OCI-LY7 (cell line): ENCODE results near the gene IGSF9. TPM values are rescaled to one million over a fixed set of nuclear protein-coding genes. Genes with fewer than 3 reads are reported as not detected.

Source experiments
- BruUV-seq: library from RNA; stranded (reverse); fragments of 400-500 nt; replicated peaks from 2 replicates; lab custom pipeline; 2021; lab: Mats Ljungman, UMichigan
- CTCF ChIA-PET: fragments of 300-600 bp; sonication (Branson Sonifier 250); formaldehyde crosslinking; loops from one replicate; lab custom pipeline; 2022; ENCODE audit warnings: antibody characterized with exemption; ENCODE audit not compliant: unreplicated experiment; lab: Charles Lee
- POLR2A ChIA-PET: fragments of 300-600 bp; sonication (Branson Sonifier 250); formaldehyde crosslinking; loops from one replicate; lab custom pipeline; 2022; ENCODE audit warnings: antibody characterized with exemption; lab: Charles Lee
- DNase-seq: peaks from one replicate; pipeline ENCODE4 v3.0.0-alpha.2; 2015; ENCODE audit warnings: low spot score
- H2AFZ ChIP-seq: fragments of 200-600 bp; sonication (generic), shearing (Covaris generic); 2 replicates; pipeline ENCODE4 v1.6.1; 2014; ENCODE audit warnings: mild to moderate bottlenecking, antibody characterized with exemption, low read length, moderate library complexity
- H3K27ac ChIP-seq: fragments of 200-600 bp; sonication (generic); 2 replicates; pipeline ENCODE4 v1.5.1; 2014; ENCODE audit warnings: mixed run types, low read depth, mild to moderate bottlenecking, moderate library complexity, low read length, inconsistent platforms; ENCODE audit not compliant: poor library complexity, severe bottlenecking
- H3K36me3 ChIP-seq: fragments of 200-600 bp; sonication (generic); 2 replicates; pipeline ENCODE4 v1.6.1; 2014; ENCODE audit warnings: mild to moderate bottlenecking, antibody characterized with exemption, low read length, moderate library complexity, mixed read lengths; ENCODE audit not compliant: insufficient read depth
- H3K4me1 ChIP-seq: fragments of 200-600 bp; sonication (generic); 2 replicates; pipeline ENCODE4 v1.5.1; 2014; ENCODE audit warnings: mild to moderate bottlenecking, low read length; ENCODE audit not compliant: insufficient read depth, poor library complexity, severe bottlenecking
- H3K4me2 ChIP-seq: fragments of 200-600 bp; sonication (generic); 2 replicates; pipeline ENCODE4 v1.6.1; 2014; ENCODE audit warnings: mild to moderate bottlenecking, low read length
- H3K4me3 ChIP-seq: fragments of 200-600 bp; sonication (generic); 2 replicates; pipeline ENCODE4 v1.5.1; 2014; ENCODE audit warnings: mild to moderate bottlenecking, low read depth, low read length; ENCODE audit not compliant: poor library complexity, severe bottlenecking
- H3K79me2 ChIP-seq: fragments of 200-600 bp; sonication (generic); 2 replicates; pipeline ENCODE4 v1.6.1; 2016; ENCODE audit warnings: low read depth, mild to moderate bottlenecking, low read length, moderate library complexity, mixed read lengths; ENCODE audit not compliant: insufficient read depth
- H3K9me2 ChIP-seq: fragments of 200-600 bp; sonication (generic); 2 replicates; pipeline ENCODE4 v1.6.1; 2016; ENCODE audit warnings: mild to moderate bottlenecking, low read length, mixed read lengths; ENCODE audit not compliant: insufficient read depth
- H3K9me3 ChIP-seq: fragments of 200-600 bp; sonication (generic); 2 replicates; pipeline ENCODE4 v1.6.1; 2014; ENCODE audit warnings: mild to moderate bottlenecking, mixed run types, low read length, mixed read lengths
- H4K20me1 ChIP-seq: fragments of 200-600 bp; sonication (generic); 2 replicates; pipeline ENCODE4 v1.6.1; 2014; ENCODE audit warnings: mild to moderate bottlenecking, antibody characterized with exemption, low read length, moderate library complexity, mixed read lengths; ENCODE audit not compliant: insufficient read depth
- CTCF ChIP-seq: fragments of 200-600 bp; sonication (generic); conservative IDR thresholded peaks from 2 replicates; pipeline ENCODE4 v1.5.1; 2014; ENCODE audit warnings: mild to moderate bottlenecking, antibody characterized with exemption, low read length, moderate library complexity, mixed read lengths
- EZH2phosphoT487 ChIP-seq: fragments of 200-600 bp; sonication (generic); IDR thresholded peaks from 2 replicates; pipeline ENCODE4 v1.6.1; 2018; ENCODE audit warnings: low read depth, borderline replicate concordance, mild to moderate bottlenecking, mixed run types, antibody characterized with exemption, low read length, moderate library complexity, mixed read lengths
- intact Hi-C: fragments of 100-400 bp; cut with micrococcal nuclease; formaldehyde crosslinking; loops from one replicate; pipeline ENCODE4 v1.10.0; 2022; ENCODE audit not compliant: unreplicated experiment
- total RNA-seq, 2 experiments: library from RNA; depleted of rRNA in 1 of 2; stranded (reverse); fragments of >200 nt in 1 of 2; shearing (Covaris generic) in 1 of 2; gene quantifications; 2 replicates each; pipeline ENCODE4 v1.2.3, GENCODE V29; 2014 to 2022

The IGSF9 gene
- total RNA-seq, 2 experiments from 2014 or later = not detected

- no peaks in the 10 kb centered on the region for H4K20me1 ChIP-seq
- POLR2A ChIA-PET = interaction anchor here (0.8 to 1.1 kb wide), 3 partner anchors 10 to 33 kb away, joined by 3 read pairs; no protein-coding TSS in a partner anchor
- peaks cover 43% of the 10 kb centered on the region for H3K4me1 ChIP-seq
- H3K36me3 ChIP-seq = peaks cover 39% of the 10 kb centered on the region
- no peak overlapping the region for H2AFZ ChIP-seq
- H3K9me3 ChIP-seq = no peaks in the 10 kb centered on the region
- DNase-seq = no peak
- BruUV-seq = no TSS peak
- H3K9me2 ChIP-seq = no peaks in the 10 kb centered on the region
- H3K4me2 ChIP-seq = peak overlapping the region; percentile 90
- peak overlapping the region; percentile 94 for H3K4me3 ChIP-seq
- TF ChIP-seq CTCF = no peak
- TF ChIP-seq EZH2phosphoT487 = no peak
- intact Hi-C loops = no loop called here
- peaks cover 47% of the 10 kb centered on the region; the same call in 1 of the 2 replicates for H3K79me2 ChIP-seq
- CTCF ChIA-PET = interaction anchor here (0.6 kb wide), 2 partner anchors 58 to 458 kb away, joined by 3 read pairs; no protein-coding TSS in a partner anchor
- peak overlapping the region; percentile 80 for H3K27ac ChIP-seq
These were observed 23.5 kb downstream of the IGSF9 start for GRCh38 chr1:159921700-159922504.

- Histone ChIP-seq H3K4me3 (peak overlapping the region; percentile 94), H3K9me2 (no peaks in the 10 kb centered on the region), H3K79me2 (peaks cover 47% of the 10 kb centered on the region; the same call in 1 of the 2 replicates), H2AFZ (no peak overlapping the region), H3K4me2 (peak overlapping the region; percentile 90), H3K36me3 (peaks cover 44% of the 10 kb centered on the region), H3K4me1 (peaks cover 40% of the 10 kb centered on the region), H3K27ac (peak overlapping the region; percentile 80), H4K20me1 (no peaks in the 10 kb centered on the region), H3K9me3 (no peaks in the 10 kb centered on the region)
- DNase-seq = peak; percentile 69
- BruUV-seq = no TSS peak
- TF ChIP-seq CTCF (no peak), EZH2phosphoT487 (no peak)
- ChIA-PET CTCF (interaction anchor here (0.6 kb wide), 1 partner anchor 458 kb away, joined by 3 read pairs; no protein-coding TSS in a partner anchor), POLR2A (interaction anchor here (1.1 kb wide), 1 partner anchor 31 kb away, joined by 3 read pairs; no protein-coding TSS in a partner anchor)
- intact Hi-C loops = no loop called here
These were observed 24.2 kb downstream of the IGSF9 start for GRCh38 chr1:159921251-159921650.
